Measurements from ENCODE around the gene SLC39A12.

DNA sequence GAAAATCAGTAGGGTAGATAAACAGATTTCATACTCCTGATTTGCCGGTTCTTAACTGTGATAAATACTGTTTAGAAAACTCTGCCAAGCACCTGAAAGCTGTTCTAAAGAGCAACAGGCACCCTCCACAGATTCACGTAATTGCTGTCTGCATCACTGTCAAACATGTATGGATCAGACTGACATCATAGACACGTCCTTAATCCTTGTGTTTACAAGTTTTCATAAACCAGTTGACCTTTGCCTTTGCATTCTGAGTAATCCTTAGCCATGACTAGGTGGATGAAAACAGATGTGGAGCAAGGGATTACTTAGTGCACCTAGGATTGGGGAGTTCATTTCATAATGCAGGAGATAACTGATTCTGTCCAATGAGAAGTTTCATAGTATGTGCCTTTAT, 41.6 kb downstream of the SLC39A12 start:
- TF ChIP-seq, protein P1, sequence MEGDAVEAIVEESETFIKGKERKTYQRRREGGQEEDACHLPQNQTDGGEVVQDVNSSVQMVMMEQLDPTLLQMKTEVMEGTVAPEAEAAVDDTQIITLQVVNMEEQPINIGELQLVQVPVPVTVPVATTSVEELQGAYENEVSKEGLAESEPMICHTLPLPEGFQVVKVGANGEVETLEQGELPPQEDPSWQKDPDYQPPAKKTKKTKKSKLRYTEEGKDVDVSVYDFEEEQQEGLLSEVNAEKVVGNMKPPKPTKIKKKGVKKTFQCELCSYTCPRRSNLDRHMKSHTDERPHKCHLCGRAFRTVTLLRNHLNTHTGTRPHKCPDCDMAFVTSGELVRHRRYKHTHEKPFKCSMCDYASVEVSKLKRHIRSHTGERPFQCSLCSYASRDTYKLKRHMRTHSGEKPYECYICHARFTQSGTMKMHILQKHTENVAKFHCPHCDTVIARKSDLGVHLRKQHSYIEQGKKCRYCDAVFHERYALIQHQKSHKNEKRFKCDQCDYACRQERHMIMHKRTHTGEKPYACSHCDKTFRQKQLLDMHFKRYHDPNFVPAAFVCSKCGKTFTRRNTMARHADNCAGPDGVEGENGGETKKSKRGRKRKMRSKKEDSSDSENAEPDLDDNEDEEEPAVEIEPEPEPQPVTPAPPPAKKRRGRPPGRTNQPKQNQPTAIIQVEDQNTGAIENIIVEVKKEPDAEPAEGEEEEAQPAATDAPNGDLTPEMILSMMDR (IDR thresholded peaks at IDR 0.05; ENCODE audit: control extremely low read depth in 1 of 3, insufficient read depth in 1 of 3, low read depth in 1 of 3, low read length in 3 of 3), result no peak
- TF ChIP-seq GABPA (IDR thresholded peaks at IDR 0.05; ENCODE audit: borderline replicate concordance, insufficient read depth, low read length), result no peak
